B cell (primary cell): ENCODE measurements around the gene RNPEP.

Experiments
- EZH2 ChIP-seq: IDR thresholded peaks from 2 replicates; pipeline ENCODE4 v1.6.1; 2012; ENCODE audit warnings: borderline replicate concordance, low read depth, mild to moderate bottlenecking, moderate library complexity, low read length; ENCODE audit not compliant: insufficient read depth, poor library complexity, severe bottlenecking
- TF ChIP-seq, protein P1 (sequence below): fragments of 200-600 bp; IDR thresholded peaks from one replicate; pipeline ENCODE4 v1.8.0; 2022; ENCODE audit warnings: antibody characterized with exemption, mild to moderate bottlenecking

- TF ChIP-seq, protein P1, sequence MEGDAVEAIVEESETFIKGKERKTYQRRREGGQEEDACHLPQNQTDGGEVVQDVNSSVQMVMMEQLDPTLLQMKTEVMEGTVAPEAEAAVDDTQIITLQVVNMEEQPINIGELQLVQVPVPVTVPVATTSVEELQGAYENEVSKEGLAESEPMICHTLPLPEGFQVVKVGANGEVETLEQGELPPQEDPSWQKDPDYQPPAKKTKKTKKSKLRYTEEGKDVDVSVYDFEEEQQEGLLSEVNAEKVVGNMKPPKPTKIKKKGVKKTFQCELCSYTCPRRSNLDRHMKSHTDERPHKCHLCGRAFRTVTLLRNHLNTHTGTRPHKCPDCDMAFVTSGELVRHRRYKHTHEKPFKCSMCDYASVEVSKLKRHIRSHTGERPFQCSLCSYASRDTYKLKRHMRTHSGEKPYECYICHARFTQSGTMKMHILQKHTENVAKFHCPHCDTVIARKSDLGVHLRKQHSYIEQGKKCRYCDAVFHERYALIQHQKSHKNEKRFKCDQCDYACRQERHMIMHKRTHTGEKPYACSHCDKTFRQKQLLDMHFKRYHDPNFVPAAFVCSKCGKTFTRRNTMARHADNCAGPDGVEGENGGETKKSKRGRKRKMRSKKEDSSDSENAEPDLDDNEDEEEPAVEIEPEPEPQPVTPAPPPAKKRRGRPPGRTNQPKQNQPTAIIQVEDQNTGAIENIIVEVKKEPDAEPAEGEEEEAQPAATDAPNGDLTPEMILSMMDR, result no peak
- no peak for TF ChIP-seq EZH2
These were observed 24.1 kb upstream of the RNPEP start for GRCh38 chr1:201958348-201958747.
